ENCODE data around the gene IL22RA1.
A peak's percentile ranks its signal among the peaks of the same experiment; 100 is the strongest.

The IL22RA1 gene

GRCh38 chr1:24091971-24092482 lies 50.9 kb downstream of the IL22RA1 start:
- in situ Hi-C loops (cut with HindIII; ENCODE audit: low sequenced_read_pairs): no loop called here
- no peak overlapping the region for H3K4me3 ChIP-seq (ENCODE audit: low read depth, low read length)
- TF ChIP-seq CTCF (IDR thresholded peaks at IDR 0.05; ENCODE audit: low read depth, low read length, missing control alignments): no peak
- DNase-seq (ENCODE audit: low read depth): no peak

- no peak for TF ChIP-seq CTCF (IDR thresholded peaks at IDR 0.05; ENCODE audit: low read depth, low read length, missing control alignments)
- in situ Hi-C loops (cut with HindIII; ENCODE audit: low sequenced_read_pairs): no loop called here
These were observed 52.2 kb downstream of the IL22RA1 start for GRCh38 chr1:24090736-24091135.

GRCh38 chr1:24089743-24090555 lies 53.0 kb downstream of the IL22RA1 start:
- H3K4me3 ChIP-seq (ENCODE audit: low read depth, low read length): no peak overlapping the region
- in situ Hi-C loops (cut with HindIII; ENCODE audit: low sequenced_read_pairs): loop anchor here (5.0 to 10.0 kb wide), 2 partner anchors 47 to 125 kb away; no protein-coding TSS in a partner anchor
- TF ChIP-seq CTCF (IDR thresholded peaks at IDR 0.05; ENCODE audit: low read depth, low read length, missing control alignments): no peak
- no peak for DNase-seq (ENCODE audit: low read depth)

More at GRCh38 chr1:24090736-24091135, 52.2 kb downstream of the IL22RA1 start:
- H3K4me3 ChIP-seq (ENCODE audit: low read depth, low read length): no peak overlapping the region
- DNase-seq (ENCODE audit: low read depth): no peak

- H3K4me3 ChIP-seq (ENCODE audit: low read depth, low read length): no peak overlapping the region
- in situ Hi-C loops (cut with HindIII; ENCODE audit: low sequenced_read_pairs): loop anchor here (5.0 to 10.0 kb wide), 2 partner anchors 48 to 124 kb away; no protein-coding TSS in a partner anchor
- no peak for TF ChIP-seq CTCF (IDR thresholded peaks at IDR 0.05; ENCODE audit: low read depth, low read length, missing control alignments)
- DNase-seq (ENCODE audit: low read depth): no peak
These were observed 53.8 kb downstream of the IL22RA1 start for GRCh38 chr1:24089027-24089742.

DNA sequence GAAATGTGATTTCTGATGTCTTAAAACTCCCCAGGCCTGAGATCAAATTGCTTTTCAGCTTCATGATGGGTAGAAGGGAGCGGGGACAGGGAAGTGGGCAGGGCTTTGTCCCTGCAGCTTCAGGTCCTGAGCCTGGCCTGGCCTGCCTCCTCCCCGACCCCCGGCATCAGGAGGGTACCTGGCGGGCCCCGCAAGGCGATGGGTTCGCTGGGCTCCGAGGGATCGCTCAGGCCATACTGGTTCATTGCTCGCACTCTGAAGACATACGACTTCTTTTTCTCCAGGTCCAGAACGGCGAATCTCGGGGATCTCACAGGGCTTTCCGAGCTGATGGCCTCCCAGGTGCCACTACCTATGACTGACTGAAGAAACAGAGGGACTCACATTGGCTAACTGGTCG lies 56.5 kb downstream of the IL22RA1 start:
- DNase-seq (ENCODE audit: low read depth): no peak
- in situ Hi-C loops (cut with HindIII; ENCODE audit: low sequenced_read_pairs): loop anchor here (5.0 to 10.0 kb wide), 2 partner anchors 51 to 122 kb away; no protein-coding TSS in a partner anchor
- H3K4me3 ChIP-seq (ENCODE audit: low read depth, low read length): no peak overlapping the region
- no peak for TF ChIP-seq CTCF (IDR thresholded peaks at IDR 0.05; ENCODE audit: low read depth, low read length, missing control alignments)

- no peak for TF ChIP-seq CTCF (IDR thresholded peaks at IDR 0.05; ENCODE audit: low read depth, low read length, missing control alignments)
- DNase-seq (ENCODE audit: low read depth): peak; percentile 5
- in situ Hi-C loops (cut with HindIII; ENCODE audit: low sequenced_read_pairs): loop anchor here (5.0 to 10.0 kb wide), 2 partner anchors 52 to 121 kb away; no protein-coding TSS in a partner anchor
- no peak overlapping the region for H3K4me3 ChIP-seq (ENCODE audit: low read depth, low read length)
These were observed 57.4 kb downstream of the IL22RA1 start for GRCh38 chr1:24085546-24085945.

Data from astrocyte of the cerebellum (primary cell).